Measurements from ENCODE around the gene RANBP9. TPM values are rescaled to one million over a fixed set of nuclear protein-coding genes. Genes with fewer than 3 reads are reported as not detected.

RANBP9 gene
- total and polyA plus RNA-seq, 9 of the 15 experiments (the other 6 are each of a cell fraction or from before 2014, with no cell fraction given), result 27.5 to 130 (median 61.5) TPM

- ATAC-seq (peak; percentile 17; the same call in 1 of the 3 replicates), DNase-seq (ENCODE audit: extremely low read depth in 1 of 4, low spot score in 3 of 4) (no peak), FAIRE-seq (peak; percentile 67)
- H3K9ac ChIP-seq (ENCODE audit: insufficient read depth in 1 of 2, low read depth in 2 of 2, low read length in 2 of 2), result no peak overlapping the region
- no peaks in the 10 kb centered on the region for H4K20me1 ChIP-seq (replicated peaks; ENCODE audit: control insufficient read depth, insufficient read depth, low read length)
- H3K36me3 ChIP-seq (ENCODE audit: control insufficient read depth, insufficient read depth, low read length), result no peaks in the 10 kb centered on the region
- no TSS peak for BruUV-seq (replicated peaks)
- H2AFZ ChIP-seq (ENCODE audit: low read depth, low read length), result no peak overlapping the region
- no peak overlapping the region for H3K4me3 ChIP-seq
- in situ Hi-C loops (cut with MboI) (no loop called here), intact Hi-C loops (cut with micrococcal nuclease) (loop anchor here (10.0 kb wide), 1 partner anchor 426 kb away; no protein-coding TSS in a partner anchor)
- 0 out of 5 replicates have a peak, but pooled peaks cover 0 to under 1% of the 10 kb centered on the region in 2 experiments for H3K4me1 ChIP-seq (replicated peaks in 1 of 2; ENCODE audit: control insufficient read depth in 2 of 2, insufficient read depth in 2 of 2, low read length in 2 of 2)
- no peaks in the 10 kb centered on the region for H3K9me1 ChIP-seq (ENCODE audit: control insufficient read depth, insufficient read depth, low read length)
- no peaks in the 10 kb centered on the region for H3K79me2 ChIP-seq (ENCODE audit: control insufficient read depth, insufficient read depth, low read length)
- no peak overlapping the region for H3K4me2 ChIP-seq (ENCODE audit: insufficient read depth, low read length)
- CTCF ChIA-PET (ENCODE audit: low intra/inter-chr PET ratio), result no interaction called here
- peaks cover 0 to 4% of the 10 kb centered on the region in 2 experiments; a peak in 1 of 5 replicates for H3K27me3 ChIP-seq (ENCODE audit: control insufficient read depth in 2 of 2, insufficient read depth in 2 of 2, low read length in 2 of 2)
- POLR2A ChIA-PET, result interaction anchor here (0.8 to 1.0 kb wide), 2 partner anchors 15 to 21 kb away, joined by 3 read pairs; no protein-coding TSS in a partner anchor
- H3K27ac ChIP-seq (ENCODE audit: extremely low read depth, low read depth, low read length), result no peak overlapping the region
- H3K9me3 ChIP-seq (replicated peaks; ENCODE audit: control insufficient read depth, insufficient read depth, low read depth, low read length), result no peaks in the 10 kb centered on the region
- TF ChIP-seq CTCF (IDR thresholded peaks at IDR 0.05 in 2 of 3, conservative IDR thresholded peaks at IDR 0.05 in 1 of 3; ENCODE audit: insufficient read depth in 2 of 3, low read depth in 1 of 3, low read length in 3 of 3) (no peak), CEBPG (CRISPR knock-in tag; IDR thresholded peaks at IDR 0.05) (no peak), CEBPG (tag; conservative IDR thresholded peaks at IDR 0.05 in 1 of 2, IDR thresholded peaks at IDR 0.05 in 1 of 2) (peak; percentile 64 to 78; a peak in 3 of 4 replicates), CEBPB (tag; IDR thresholded peaks at IDR 0.05) (peak; percentile 87)
- 16% methylated on average over 11 of the region's 11 CpGs for WGBS (ENCODE audit: insufficient coverage, low coverage, missing lambda C conversion rate)
Observed at GRCh38 chr6:13760307-13761304, 49.0 kb upstream of the RANBP9 start.

Data from K562 (cell line).